Measurements from ENCODE around the gene SPIB.
"Not testable (repeated sequence)": the region's sequence is repeated elsewhere in the genome, so short reads cannot be mapped to it uniquely, and the experiment has no call there.

Gene SPIB

GRCh38 chr19:50447750-50448149 is 29.0 kb downstream of the SPIB start:
- DNase-seq, result no peak

GRCh38 chr19:50449236-50449899 is 30.6 kb downstream of the SPIB start:
- no peak for DNase-seq

- DNase-seq, result no peak
Observed at GRCh38 chr19:50450369-50451222, 31.9 kb downstream of the SPIB start.

- DNase-seq, result no peak
Observed at GRCh38 chr19:50451223-50451534, 32.4 kb downstream of the SPIB start.

DNA sequence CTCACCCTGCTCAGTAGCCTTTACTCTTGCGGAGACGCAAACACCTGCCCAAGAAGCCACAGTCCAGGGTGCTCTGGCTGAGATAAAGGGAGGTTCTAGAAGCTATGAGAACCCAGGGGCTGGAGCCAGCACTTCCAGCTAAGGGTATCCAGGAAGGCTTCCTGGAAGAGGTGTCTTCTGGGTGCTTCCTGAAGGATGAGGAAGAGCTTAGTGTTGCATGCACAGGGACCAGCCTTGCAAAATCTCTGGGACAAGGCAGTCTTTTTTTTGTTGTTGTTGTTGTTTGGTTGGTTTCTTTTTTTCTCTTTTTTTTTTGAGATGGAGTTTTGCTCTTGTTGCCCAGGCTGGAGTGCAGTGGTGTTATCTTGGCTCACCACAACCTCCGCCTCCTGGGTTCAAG is 34.5 kb downstream of the SPIB start:
- no peak for DNase-seq

DNA sequence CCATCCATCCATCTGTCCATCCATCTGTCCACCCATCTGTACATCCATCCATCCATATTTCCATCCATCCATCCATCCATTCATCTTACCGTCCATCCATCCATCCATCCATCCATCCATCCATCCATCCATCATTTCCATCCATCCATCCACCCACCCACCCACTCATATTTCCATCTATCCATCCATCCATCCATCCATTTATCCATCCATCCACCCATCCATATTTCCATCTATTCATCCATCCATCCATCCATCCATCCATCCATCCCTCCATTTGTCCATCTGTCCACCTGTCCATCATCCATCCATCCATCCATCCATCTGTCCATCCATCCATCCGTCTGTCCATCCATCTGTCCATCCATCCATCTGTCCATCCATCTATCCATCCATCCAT is 37.3 kb downstream of the SPIB start:
- no peak for DNase-seq

GRCh38 chr19:50457300-50457699 is 38.6 kb downstream of the SPIB start:
- no peak for DNase-seq

GRCh38 chr19:50458396-50459066 is 39.8 kb downstream of the SPIB start:
- DNase-seq, result no peak

GRCh38 chr19:50459067-50459456 is 40.3 kb downstream of the SPIB start:
- no peak for DNase-seq

DNA sequence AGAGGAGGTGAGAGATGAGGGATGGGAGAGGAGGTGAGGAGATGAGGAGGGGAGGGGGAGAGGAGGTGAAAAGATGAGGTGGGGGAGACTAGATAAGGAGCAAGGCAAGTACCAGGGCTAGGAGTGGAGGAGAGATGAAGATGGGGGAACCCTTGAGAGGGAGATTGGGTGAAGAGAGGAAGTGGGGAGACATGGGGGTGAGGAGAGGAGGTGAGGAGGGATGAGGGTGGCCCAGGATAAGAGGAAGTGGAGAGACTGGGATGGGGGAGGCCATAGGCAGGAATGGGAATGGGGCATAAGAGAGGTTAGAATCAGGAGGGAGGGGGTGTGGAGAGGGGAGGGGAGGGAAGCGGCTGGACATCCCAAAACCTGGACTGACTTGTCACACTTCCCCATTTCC is 40.9 kb downstream of the SPIB start:
- DNase-seq, result no peak

- DNase-seq, result no peak
Observed at GRCh38 chr19:50460161-50460765, 41.5 kb downstream of the SPIB start.

GRCh38 chr19:50461066-50461875 is 42.5 kb downstream of the SPIB start:
- DNase-seq, result peak; percentile 68

- no peak for DNase-seq
Observed at GRCh38 chr19:50462970-50463369, 44.2 kb downstream of the SPIB start.

DNA sequence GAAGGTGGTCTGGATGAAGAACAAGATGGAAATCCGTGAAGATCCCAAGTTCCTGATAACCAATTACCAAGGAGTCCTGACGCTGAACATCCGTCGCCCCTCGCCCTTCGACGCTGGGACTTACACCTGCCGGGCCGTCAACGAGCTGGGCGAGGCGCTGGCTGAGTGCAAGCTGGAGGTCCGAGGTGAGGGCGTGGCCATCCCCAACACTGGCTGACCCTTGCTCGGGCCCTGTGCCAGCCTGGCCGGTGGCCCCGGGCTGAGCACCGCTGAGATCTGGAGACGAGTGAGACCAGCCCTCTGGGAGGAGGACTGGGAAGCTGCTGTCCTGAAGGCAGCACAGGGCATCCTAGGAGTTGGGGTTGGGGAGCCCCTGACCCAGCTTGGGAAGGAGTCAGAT is 45.6 kb downstream of the SPIB start:
- no peak for DNase-seq

- DNase-seq, result no peak
Observed at GRCh38 chr19:50465000-50465399, 46.3 kb downstream of the SPIB start.

- peak; percentile 76 for DNase-seq
Observed at GRCh38 chr19:50465986-50466705, 47.4 kb downstream of the SPIB start.

- DNase-seq, result no peak
Observed at GRCh38 chr19:50466706-50467039, 47.9 kb downstream of the SPIB start.

DNA sequence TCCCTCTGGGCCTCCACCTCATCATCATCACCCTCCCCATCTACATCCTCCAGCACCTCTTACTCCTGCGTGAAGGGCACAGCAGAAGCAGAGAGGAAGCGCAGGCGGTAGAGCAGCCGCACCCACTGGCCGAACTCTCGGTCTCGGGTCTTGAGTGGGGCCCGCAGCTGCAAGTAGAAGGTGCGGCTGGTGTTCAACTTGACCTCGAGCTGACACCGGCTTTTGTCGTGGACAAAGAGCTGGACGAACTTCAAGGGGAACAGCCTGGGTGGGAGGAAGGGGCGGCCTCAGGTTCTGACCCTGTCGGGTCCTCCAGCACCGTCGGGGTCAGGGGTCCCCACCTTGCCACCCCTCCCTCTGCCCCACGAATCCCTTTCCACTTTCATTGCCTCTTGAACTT is 48.8 kb downstream of the SPIB start:
- no peak for DNase-seq

DNA sequence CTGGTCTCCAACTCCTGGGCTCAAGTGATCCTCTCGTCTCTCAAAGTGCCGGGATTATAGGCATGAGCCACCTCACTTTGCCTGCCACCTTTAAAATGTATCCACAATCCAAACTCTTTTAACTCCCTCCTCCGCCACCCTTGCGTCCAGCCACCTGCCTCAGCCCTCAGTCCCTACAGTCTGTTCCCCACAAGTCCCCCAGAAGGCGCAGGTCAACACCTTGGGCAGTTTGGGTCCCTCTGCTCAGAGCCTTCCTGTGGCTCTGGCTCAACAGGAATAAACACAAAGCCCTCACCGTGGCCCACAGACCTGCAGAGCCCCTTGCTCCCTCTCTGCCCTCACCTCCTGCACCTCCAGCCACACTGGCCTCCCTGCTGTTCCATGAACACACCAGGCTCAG is 50.1 kb downstream of the SPIB start:
- DNase-seq, result no peak

DNA sequence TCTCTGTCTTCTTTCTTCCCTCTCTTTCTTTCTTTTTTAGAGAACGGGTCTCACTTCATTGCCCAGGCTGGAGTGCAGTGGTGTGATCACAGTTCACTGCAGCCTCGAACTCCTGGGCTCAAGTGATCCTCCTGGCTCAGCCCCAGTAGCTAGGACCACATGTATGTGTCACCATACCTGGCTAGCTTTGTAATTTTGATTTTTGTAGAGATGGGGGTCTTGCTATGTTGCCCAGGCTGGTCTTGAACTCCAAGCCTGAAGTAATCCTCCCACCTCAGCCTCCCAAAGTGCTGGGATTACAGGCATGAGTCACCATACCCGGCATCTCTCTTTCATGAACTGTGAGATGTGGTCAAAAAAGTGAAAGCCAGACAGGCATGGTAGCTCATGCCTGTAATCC is 54.6 kb downstream of the SPIB start:
- not testable (repeated sequence) for DNase-seq

- DNase-seq, result no peak
Observed at GRCh38 chr19:50475101-50475568, 56.4 kb downstream of the SPIB start.

- DNase-seq, result no peak
Observed at GRCh38 chr19:50475736-50476223, 57.0 kb downstream of the SPIB start.

Measured in NCI-H748 treated with DMSO at 0.1 percent for 48 hours (cell line).